HepG2 (cell line): ENCODE data around the gene EMC9. TPM values are rescaled to one million over a fixed set of nuclear protein-coding genes. Genes with fewer than 3 reads are reported as not detected.
A peak's percentile ranks its signal among the peaks of the same experiment; 100 is the strongest.

ENCODE experiments used
- CHCHD3 ChIP-seq: sonication (generic); formaldehyde crosslinking; IDR thresholded peaks from 2 replicates; pipeline ENCODE4 v1.8.0; 2022; ENCODE audit warnings: mild to moderate bottlenecking, missing genetic modification reagents, moderate library complexity
- GABPA ChIP-seq, 2 experiments: IDR thresholded peaks; 2 replicates each; pipeline ENCODE4 v1.6.1; 2011 to 2016; ENCODE audit warnings: low read depth in 2 of 2, low read length in 1 of 2, missing biosample characterization in 1 of 2, missing genetic modification characterization in 1 of 2
- HOXD1 ChIP-seq: sonication (generic); formaldehyde crosslinking; IDR thresholded peaks from 2 replicates; pipeline ENCODE4 v1.5.0; 2020; ENCODE audit warnings: missing genetic modification reagents
- JUN ChIP-seq: sonication (generic); formaldehyde crosslinking; IDR thresholded peaks from 2 replicates; pipeline ENCODE4 v1.4.0; 2020; ENCODE audit warnings: mild to moderate bottlenecking, missing genetic modification reagents
- MLXIP ChIP-seq: sonication (generic); formaldehyde crosslinking; IDR thresholded peaks from 2 replicates; pipeline ENCODE4 v1.9.0; 2021; ENCODE audit warnings: missing genetic modification reagents, borderline replicate concordance
- MNT ChIP-seq: fragments of 450-650 bp; IDR thresholded peaks from 2 replicates; pipeline ENCODE4 v1.6.1; 2016
- RELA ChIP-seq: sonication (generic); formaldehyde crosslinking; IDR thresholded peaks from 2 replicates; pipeline ENCODE4 v1.4.0; 2020; ENCODE audit warnings: missing genetic modification reagents
- ZNF468 ChIP-seq: sonication (generic); formaldehyde crosslinking; IDR thresholded peaks from 2 replicates; pipeline ENCODE4 v1.8.0; 2022; ENCODE audit warnings: mild to moderate bottlenecking, moderate library complexity, missing genetic modification reagents
- ZNF577 ChIP-seq: sonication (generic); formaldehyde crosslinking; IDR thresholded peaks from 2 replicates; pipeline ENCODE4 v1.4.0; 2020; ENCODE audit warnings: mild to moderate bottlenecking, low read depth, missing genetic modification reagents, borderline replicate concordance
- ZNF660 ChIP-seq: sonication (generic); formaldehyde crosslinking; IDR thresholded peaks from 2 replicates; pipeline ENCODE4 v1.5.1; 2020; ENCODE audit warnings: mild to moderate bottlenecking, low read depth, missing genetic modification reagents, borderline replicate concordance
- ZNF724P ChIP-seq: sonication (generic); formaldehyde crosslinking; IDR thresholded peaks from 2 replicates; pipeline ENCODE4 v1.8.0; 2022; ENCODE audit warnings: missing genetic modification reagents, borderline replicate concordance
- ZNF790 ChIP-seq: sonication (generic); formaldehyde crosslinking; IDR thresholded peaks from 2 replicates; pipeline ENCODE4 v1.8.0; 2022; ENCODE audit warnings: missing genetic modification reagents, mild to moderate bottlenecking, borderline replicate concordance
- polyA plus RNA-seq, 8 experiments: library from polyadenylated mRNA; depleted of rRNA in 3 of 8; stranded (reverse) in 7 of 8; unstranded in 1 of 8; fragments of >200 nt; fragmentation: Illumina TruSeq in 4 of 8; extraction: Trizol in 4 of 8; gene quantifications; 2 replicates each; pipeline versions ENCODE4 v1.2.1 to v1.2.3, GENCODE V29; 2011 to 2016; ENCODE audit warnings: low read depth in 4 of 8, missing spikeins in 1 of 8, mixed read lengths in 1 of 8; ENCODE audit not compliant: insufficient read depth in 1 of 8
- total RNA-seq, 5 experiments: library from RNA; depleted of rRNA; stranded (reverse); fragments of >200 nt; fragmentation: Illumina TruSeq; extraction: Trizol; gene quantifications; 2 replicates each; pipeline ENCODE4 v1.2.3, GENCODE V29; 2016; ENCODE audit warnings: low read depth in 1 of 5
- TF ChIP-seq, protein P1 (sequence below): sonication (generic); formaldehyde crosslinking; IDR thresholded peaks from 2 replicates; pipeline ENCODE4 v1.8.1; 2023; ENCODE audit warnings: mild to moderate bottlenecking, moderate library complexity, missing genetic modification reagents
- TF ChIP-seq, protein P2 (sequence below): sonication (generic); formaldehyde crosslinking; IDR thresholded peaks from 2 replicates; pipeline ENCODE4 v1.5.0; 2020; ENCODE audit warnings: mild to moderate bottlenecking, missing genetic modification reagents, borderline replicate concordance

EMC9 gene
- total and polyA plus RNA-seq, 2 of the 13 experiments (the other 11 are each of a cell fraction or from before 2014, with no cell fraction given), result 60.5 to 78.7 TPM

GRCh38 chr14:24093207-24093900 is 48.0 kb downstream of the EMC9 start (continued):
- TF ChIP-seq MNT, result no peak
- no peak for TF ChIP-seq ZNF577 (CRISPR knock-in tag)
- TF ChIP-seq, protein P1, sequence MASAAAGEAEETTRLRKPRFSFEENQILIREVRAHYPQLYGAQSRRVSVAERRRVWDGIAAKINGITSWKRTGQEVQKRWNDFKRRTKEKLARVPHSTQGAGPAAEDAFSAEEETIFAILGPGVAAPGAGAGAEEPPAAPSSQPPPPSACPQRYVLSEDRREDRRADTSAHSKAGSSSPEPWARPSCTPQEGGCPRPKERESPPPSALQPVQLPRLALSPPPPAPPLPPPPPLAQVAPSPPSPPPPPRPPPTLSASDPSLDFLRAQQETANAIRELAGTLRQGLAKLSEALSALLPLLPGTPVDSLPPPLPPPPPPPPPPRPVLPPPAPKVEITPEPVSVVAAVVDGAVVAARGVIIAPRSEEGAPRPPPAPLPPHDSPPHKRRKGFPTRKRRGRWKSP (CRISPR knock-in tag), result no peak
- TF ChIP-seq, protein P2, sequence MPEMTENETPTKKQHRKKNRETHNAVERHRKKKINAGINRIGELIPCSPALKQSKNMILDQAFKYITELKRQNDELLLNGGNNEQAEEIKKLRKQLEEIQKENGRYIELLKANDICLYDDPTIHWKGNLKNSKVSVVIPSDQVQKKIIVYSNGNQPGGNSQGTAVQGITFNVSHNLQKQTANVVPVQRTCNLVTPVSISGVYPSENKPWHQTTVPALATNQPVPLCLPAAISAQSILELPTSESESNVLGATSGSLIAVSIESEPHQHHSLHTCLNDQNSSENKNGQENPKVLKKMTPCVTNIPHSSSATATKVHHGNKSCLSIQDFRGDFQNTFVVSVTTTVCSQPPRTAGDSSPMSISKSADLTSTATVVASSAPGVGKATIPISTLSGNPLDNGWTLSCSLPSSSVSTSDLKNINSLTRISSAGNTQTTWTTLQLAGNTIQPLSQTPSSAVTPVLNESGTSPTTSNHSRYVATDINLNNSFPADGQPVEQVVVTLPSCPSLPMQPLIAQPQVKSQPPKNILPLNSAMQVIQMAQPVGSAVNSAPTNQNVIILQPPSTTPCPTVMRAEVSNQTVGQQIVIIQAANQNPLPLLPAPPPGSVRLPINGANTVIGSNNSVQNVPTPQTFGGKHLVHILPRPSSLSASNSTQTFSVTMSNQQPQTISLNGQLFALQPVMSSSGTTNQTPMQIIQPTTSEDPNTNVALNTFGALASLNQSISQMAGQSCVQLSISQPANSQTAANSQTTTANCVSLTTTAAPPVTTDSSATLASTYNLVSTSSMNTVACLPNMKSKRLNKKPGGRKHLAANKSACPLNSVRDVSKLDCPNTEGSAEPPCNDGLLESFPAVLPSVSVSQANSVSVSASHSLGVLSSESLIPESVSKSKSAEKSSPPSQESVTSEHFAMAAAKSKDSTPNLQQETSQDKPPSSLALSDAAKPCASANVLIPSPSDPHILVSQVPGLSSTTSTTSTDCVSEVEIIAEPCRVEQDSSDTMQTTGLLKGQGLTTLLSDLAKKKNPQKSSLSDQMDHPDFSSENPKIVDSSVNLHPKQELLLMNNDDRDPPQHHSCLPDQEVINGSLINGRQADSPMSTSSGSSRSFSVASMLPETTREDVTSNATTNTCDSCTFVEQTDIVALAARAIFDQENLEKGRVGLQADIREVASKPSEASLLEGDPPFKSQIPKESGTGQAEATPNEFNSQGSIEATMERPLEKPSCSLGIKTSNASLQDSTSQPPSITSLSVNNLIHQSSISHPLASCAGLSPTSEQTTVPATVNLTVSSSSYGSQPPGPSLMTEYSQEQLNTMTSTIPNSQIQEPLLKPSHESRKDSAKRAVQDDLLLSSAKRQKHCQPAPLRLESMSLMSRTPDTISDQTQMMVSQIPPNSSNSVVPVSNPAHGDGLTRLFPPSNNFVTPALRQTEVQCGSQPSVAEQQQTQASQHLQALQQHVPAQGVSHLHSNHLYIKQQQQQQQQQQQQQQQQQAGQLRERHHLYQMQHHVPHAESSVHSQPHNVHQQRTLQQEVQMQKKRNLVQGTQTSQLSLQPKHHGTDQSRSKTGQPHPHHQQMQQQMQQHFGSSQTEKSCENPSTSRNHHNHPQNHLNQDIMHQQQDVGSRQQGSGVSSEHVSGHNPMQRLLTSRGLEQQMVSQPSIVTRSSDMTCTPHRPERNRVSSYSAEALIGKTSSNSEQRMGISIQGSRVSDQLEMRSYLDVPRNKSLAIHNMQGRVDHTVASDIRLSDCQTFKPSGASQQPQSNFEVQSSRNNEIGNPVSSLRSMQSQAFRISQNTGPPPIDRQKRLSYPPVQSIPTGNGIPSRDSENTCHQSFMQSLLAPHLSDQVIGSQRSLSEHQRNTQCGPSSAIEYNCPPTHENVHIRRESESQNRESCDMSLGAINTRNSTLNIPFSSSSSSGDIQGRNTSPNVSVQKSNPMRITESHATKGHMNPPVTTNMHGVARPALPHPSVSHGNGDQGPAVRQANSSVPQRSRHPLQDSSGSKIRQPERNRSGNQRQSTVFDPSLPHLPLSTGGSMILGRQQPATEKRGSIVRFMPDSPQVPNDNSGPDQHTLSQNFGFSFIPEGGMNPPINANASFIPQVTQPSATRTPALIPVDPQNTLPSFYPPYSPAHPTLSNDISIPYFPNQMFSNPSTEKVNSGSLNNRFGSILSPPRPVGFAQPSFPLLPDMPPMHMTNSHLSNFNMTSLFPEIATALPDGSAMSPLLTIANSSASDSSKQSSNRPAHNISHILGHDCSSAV (CRISPR knock-in tag), result no peak; the same call in 1 of the 2 replicates
- no peak for TF ChIP-seq RELA (CRISPR knock-in tag)
- no peak for TF ChIP-seq ZNF660 (CRISPR knock-in tag)
- no peak; the same call in 1 of the 2 replicates for TF ChIP-seq HOXD1 (CRISPR knock-in tag)
- TF ChIP-seq ZNF468 (CRISPR knock-in tag), result no peak
- TF ChIP-seq JUN, result no peak; the same call in 1 of the 2 replicates
- 0 out of 2 replicates have a peak, but pooled peaks have one; percentile 17 for TF ChIP-seq MLXIP (CRISPR knock-in tag)
- no peak for TF ChIP-seq ZNF724P
- no peak for TF ChIP-seq GABPA (IDR thresholded peaks at IDR 0.05; ENCODE audit: low read depth, low read length)
- no peak for TF ChIP-seq GABPA (CRISPR knock-in tag; IDR thresholded peaks at IDR 0.05; ENCODE audit: low read depth)
- no peak for TF ChIP-seq ZNF790 (CRISPR knock-in tag)
- TF ChIP-seq CHCHD3 (CRISPR knock-in tag), result peak; percentile 43; the same call in 1 of the 2 replicates
